ENCODE data around the gene ATP6AP1.
A peak's percentile ranks its signal among the peaks of the same experiment; 100 is the strongest.

Gene ATP6AP1

GRCh38 chrX:154477891-154478477 is 49.5 kb downstream of the ATP6AP1 start:
- TF ChIP-seq CTCF (IDR thresholded peaks at IDR 0.05), result no peak
- Histone ChIP-seq H3K4me3 (ENCODE audit: low read depth in 1 of 2, low read length in 1 of 2) (peak overlapping the region; percentile 61 to 69), H3K27ac (peak overlapping the region; percentile 78)

GRCh38 chrX:154478728-154479622 is 50.5 kb downstream of the ATP6AP1 start, which contains the start of gene LAGE3:
Gene LAGE3, minus strand, starts transcription at chrX:154479281. Its CDS starts 366 bp downstream, at chrX:154478915.
- Histone ChIP-seq H3K27ac (peak within 1 kb of the TSS; percentile 78), H3K4me3 (ENCODE audit: low read depth in 1 of 2, low read length in 1 of 2) (peak within 1 kb of the TSS; percentile 61 to 69), H3K36me3 (no peaks in the 10 kb centered on the region), H3K4me1 (ENCODE audit: control insufficient read depth in 1 of 2, insufficient read depth in 1 of 2, low read depth in 1 of 2, low read length in 1 of 2) (peaks cover 5 to 14% of the 10 kb centered on the region in 2 experiments), H3K9me3 (no peaks in the 10 kb centered on the region), H3K27me3 (no peaks in the 10 kb centered on the region)
- TF ChIP-seq CTCF (IDR thresholded peaks at IDR 0.05), result peak; percentile 24

More at GRCh38 chrX:154477891-154478477, 49.5 kb downstream of the ATP6AP1 start:
- H3K27me3 ChIP-seq, result no peaks in the 10 kb centered on the region
- H3K4me1 ChIP-seq (ENCODE audit: control insufficient read depth in 1 of 2, insufficient read depth in 1 of 2, low read depth in 1 of 2, low read length in 1 of 2), result peaks cover 5 to 14% of the 10 kb centered on the region in 2 experiments
- no peaks in the 10 kb centered on the region for H3K9me3 ChIP-seq
- H3K36me3 ChIP-seq, result no peaks in the 10 kb centered on the region

- no peaks in the 10 kb centered on the region for H3K27me3 ChIP-seq
- no peak overlapping the region for H3K27ac ChIP-seq
- peaks cover 24 to 30% of the 10 kb centered on the region in 2 experiments for H3K4me1 ChIP-seq (ENCODE audit: control insufficient read depth in 1 of 2, insufficient read depth in 1 of 2, low read depth in 1 of 2, low read length in 1 of 2)
- H3K9me3 ChIP-seq, result no peaks in the 10 kb centered on the region
- no peak overlapping the region for H3K4me3 ChIP-seq (ENCODE audit: low read depth in 1 of 2, low read length in 1 of 2)
- H3K36me3 ChIP-seq, result no peaks in the 10 kb centered on the region
- no peak for TF ChIP-seq CTCF (IDR thresholded peaks at IDR 0.05)
These were observed 52.7 kb downstream of the ATP6AP1 start for GRCh38 chrX:154481195-154481594.

GRCh38 chrX:154481911-154482601 is 53.6 kb downstream of the ATP6AP1 start:
- no peak overlapping the region for H3K27ac ChIP-seq
- H3K4me1 ChIP-seq (ENCODE audit: control insufficient read depth in 1 of 2, insufficient read depth in 1 of 2, low read depth in 1 of 2, low read length in 1 of 2), result peaks cover 27 to 34% of the 10 kb centered on the region in 2 experiments

More at GRCh38 chrX:154481911-154482601, 53.6 kb downstream of the ATP6AP1 start:
- Histone ChIP-seq H3K36me3 (no peaks in the 10 kb centered on the region), H3K9me3 (no peaks in the 10 kb centered on the region), H3K27me3 (no peaks in the 10 kb centered on the region), H3K4me3 (ENCODE audit: low read depth in 1 of 2, low read length in 1 of 2) (no peak overlapping the region)
- TF ChIP-seq CTCF (IDR thresholded peaks at IDR 0.05), result no peak

Data from neutrophil (primary cell).